Measurements from ENCODE around the gene DNAJC6.

The DNAJC6 gene

GRCh38 chr1:65309304-65310077, at the start of gene DNAJC6:
Gene DNAJC6 (plus strand): TSS chr1:65309543. CDS start chr1:65309746, 203 bp downstream.
- in situ Hi-C loops (cut with HindIII; ENCODE audit: low sequenced_read_pairs) = no loop called here

- in situ Hi-C loops (cut with HindIII; ENCODE audit: low sequenced_read_pairs) = no loop called here
These were observed 49.5 kb upstream of the DNAJC6 start for GRCh38 chr1:65259816-65260215.

- in situ Hi-C loops (cut with HindIII; ENCODE audit: low sequenced_read_pairs) = no loop called here
These were observed 48.4 kb upstream of the DNAJC6 start for GRCh38 chr1:65260851-65261473.

- in situ Hi-C loops (cut with HindIII; ENCODE audit: low sequenced_read_pairs) = no loop called here
These were observed 46.1 kb upstream of the DNAJC6 start for GRCh38 chr1:65263286-65263685.

- in situ Hi-C loops (cut with HindIII; ENCODE audit: low sequenced_read_pairs) = no loop called here
These were observed 45.0 kb upstream of the DNAJC6 start for GRCh38 chr1:65264197-65264929.

GRCh38 chr1:65265296-65265650, 44.1 kb upstream of the DNAJC6 start:
- in situ Hi-C loops (cut with HindIII; ENCODE audit: low sequenced_read_pairs) = no loop called here

GRCh38 chr1:65265651-65266351, 43.5 kb upstream of the DNAJC6 start:
- in situ Hi-C loops (cut with HindIII; ENCODE audit: low sequenced_read_pairs) = no loop called here

GRCh38 chr1:65266476-65266875, 42.9 kb upstream of the DNAJC6 start:
- in situ Hi-C loops (cut with HindIII; ENCODE audit: low sequenced_read_pairs) = no loop called here

- in situ Hi-C loops (cut with HindIII; ENCODE audit: low sequenced_read_pairs) = no loop called here
These were observed 42.1 kb upstream of the DNAJC6 start for GRCh38 chr1:65267271-65267670.

GRCh38 chr1:65267683-65268082, 41.7 kb upstream of the DNAJC6 start:
- in situ Hi-C loops (cut with HindIII; ENCODE audit: low sequenced_read_pairs) = no loop called here

GRCh38 chr1:65269612-65270011, 39.7 kb upstream of the DNAJC6 start:
- in situ Hi-C loops (cut with HindIII; ENCODE audit: low sequenced_read_pairs) = no loop called here

GRCh38 chr1:65276197-65276939, 33.0 kb upstream of the DNAJC6 start:
- in situ Hi-C loops (cut with HindIII; ENCODE audit: low sequenced_read_pairs) = no loop called here

GRCh38 chr1:65277605-65278347, 31.6 kb upstream of the DNAJC6 start:
- in situ Hi-C loops (cut with HindIII; ENCODE audit: low sequenced_read_pairs) = no loop called here

GRCh38 chr1:65278376-65279069, 30.8 kb upstream of the DNAJC6 start:
- in situ Hi-C loops (cut with HindIII; ENCODE audit: low sequenced_read_pairs) = no loop called here

- in situ Hi-C loops (cut with HindIII; ENCODE audit: low sequenced_read_pairs) = no loop called here
These were observed 30.1 kb upstream of the DNAJC6 start for GRCh38 chr1:65279070-65279779.

GRCh38 chr1:65281846-65282245, 27.5 kb upstream of the DNAJC6 start:
- in situ Hi-C loops (cut with HindIII; ENCODE audit: low sequenced_read_pairs) = no loop called here

- in situ Hi-C loops (cut with HindIII; ENCODE audit: low sequenced_read_pairs) = no loop called here
These were observed 25.1 kb upstream of the DNAJC6 start for GRCh38 chr1:65284229-65284628.

GRCh38 chr1:65289449-65289848, 19.9 kb upstream of the DNAJC6 start:
- in situ Hi-C loops (cut with HindIII; ENCODE audit: low sequenced_read_pairs) = loop anchor here (5.0 kb wide), 1 partner anchor 52 kb away; no protein-coding TSS in a partner anchor

GRCh38 chr1:65291818-65292217, 17.5 kb upstream of the DNAJC6 start:
- in situ Hi-C loops (cut with HindIII; ENCODE audit: low sequenced_read_pairs) = loop anchor here (5.0 kb wide), 1 partner anchor 75 kb away; no protein-coding TSS in a partner anchor
